HepG2 (cell line): ENCODE measurements around the gene HYAL2. TPM values are rescaled to one million over a fixed set of nuclear protein-coding genes. Genes with fewer than 3 reads are reported as not detected.

Source experiments
- HOXA3 ChIP-seq: sonication (generic); formaldehyde crosslinking; IDR thresholded peaks from 2 replicates; pipeline ENCODE4 v1.5.0; 2020; ENCODE audit warnings: missing genetic modification reagents
- KLF12 ChIP-seq: sonication (generic); formaldehyde crosslinking; IDR thresholded peaks from 2 replicates; pipeline ENCODE4 v1.4.0; 2020; ENCODE audit warnings: missing genetic modification reagents, borderline replicate concordance
- KLF13 ChIP-seq: sonication (generic); formaldehyde crosslinking; IDR thresholded peaks from 2 replicates; pipeline ENCODE4 v1.4.0; 2020; ENCODE audit warnings: mild to moderate bottlenecking, missing genetic modification reagents
- MAZ ChIP-seq, 2 experiments: sonication (generic) in 1 of 2; formaldehyde crosslinking in 1 of 2; IDR thresholded peaks; 2 replicates each; pipeline versions ENCODE4 v1.5.0 to v1.6.1; 2012 to 2020; ENCODE audit warnings: low read depth in 2 of 2, mild to moderate bottlenecking in 2 of 2, borderline replicate concordance in 1 of 2, improper control_type of control experiment in 1 of 2, low read length in 1 of 2, missing genetic modification reagents in 1 of 2, moderate library complexity in 1 of 2
- MED8 ChIP-seq: sonication (generic); formaldehyde crosslinking; IDR thresholded peaks from 2 replicates; pipeline ENCODE4 v1.8.1; 2023; ENCODE audit warnings: mild to moderate bottlenecking, missing genetic modification reagents; ENCODE audit not compliant: insufficient replicate concordance
- NFIC ChIP-seq: IDR thresholded peaks from 2 replicates; pipeline ENCODE4 v1.6.1; 2012; ENCODE audit warnings: mild to moderate bottlenecking, low read length, inconsistent platforms
- POGZ ChIP-seq: sonication (generic); formaldehyde crosslinking; IDR thresholded peaks from 2 replicates; pipeline ENCODE4 v1.4.0; 2020; ENCODE audit warnings: mild to moderate bottlenecking, missing genetic modification reagents
- SATB2 ChIP-seq: sonication (generic); formaldehyde crosslinking; IDR thresholded peaks from 2 replicates; pipeline ENCODE4 v1.5.0; 2020; ENCODE audit warnings: missing genetic modification reagents
- TRAFD1 ChIP-seq: sonication (generic); formaldehyde crosslinking; IDR thresholded peaks from 2 replicates; pipeline ENCODE4 v1.5.1; 2020; ENCODE audit warnings: missing genetic modification reagents, mild to moderate bottlenecking, borderline replicate concordance
- ZBTB21 ChIP-seq: sonication (generic); formaldehyde crosslinking; IDR thresholded peaks from 2 replicates; pipeline ENCODE4 v1.4.0; 2020; ENCODE audit warnings: missing genetic modification reagents
- ZFP90 ChIP-seq: sonication (generic); formaldehyde crosslinking; IDR thresholded peaks from 2 replicates; pipeline ENCODE4 v1.8.0; 2022; ENCODE audit warnings: missing genetic modification reagents, mild to moderate bottlenecking, inconsistent platforms, borderline replicate concordance
- ZNF513 ChIP-seq: sonication (generic); formaldehyde crosslinking; conservative IDR thresholded peaks from 2 replicates; pipeline ENCODE4 v1.5.0; 2020; ENCODE audit warnings: missing genetic modification reagents
- ZNF747 ChIP-seq: sonication (generic); formaldehyde crosslinking; IDR thresholded peaks from 2 replicates; pipeline ENCODE4 v1.8.1; 2023; ENCODE audit warnings: missing genetic modification reagents, mild to moderate bottlenecking, borderline replicate concordance
- polyA plus RNA-seq, 8 experiments: library from polyadenylated mRNA; depleted of rRNA in 3 of 8; stranded (reverse) in 7 of 8; unstranded in 1 of 8; fragments of >200 nt; fragmentation: Illumina TruSeq in 4 of 8; extraction: Trizol in 4 of 8; gene quantifications; 2 replicates each; pipeline versions ENCODE4 v1.2.1 to v1.2.3, GENCODE V29; 2011 to 2016; ENCODE audit warnings: low read depth in 4 of 8, missing spikeins in 1 of 8, mixed read lengths in 1 of 8; ENCODE audit not compliant: insufficient read depth in 1 of 8
- total RNA-seq, 5 experiments: library from RNA; depleted of rRNA; stranded (reverse); fragments of >200 nt; fragmentation: Illumina TruSeq; extraction: Trizol; gene quantifications; 2 replicates each; pipeline ENCODE4 v1.2.3, GENCODE V29; 2016; ENCODE audit warnings: low read depth in 1 of 5
- TF ChIP-seq, protein P1 (sequence below): sonication (generic); formaldehyde crosslinking; IDR thresholded peaks from 2 replicates; pipeline ENCODE4 v1.4.0; 2020; ENCODE audit warnings: missing genetic modification reagents, borderline replicate concordance
- TF ChIP-seq, protein P2 (sequence below): IDR thresholded peaks from 2 replicates; pipeline ENCODE4 v1.6.1; 2016
- TF ChIP-seq, protein P3 (sequence below): sonication (generic); formaldehyde crosslinking; IDR thresholded peaks from 2 replicates; pipeline ENCODE4 v1.5.1; 2020; ENCODE audit warnings: mild to moderate bottlenecking, missing genetic modification reagents
- TF ChIP-seq, protein P4 (sequence below): sonication (generic); formaldehyde crosslinking; conservative IDR thresholded peaks from 2 replicates; pipeline ENCODE4 v1.4.0; 2020; ENCODE audit warnings: missing genetic modification reagents

Gene HYAL2
- total and polyA plus RNA-seq, 2 of the 13 experiments (the other 11 are each of a cell fraction or from before 2014, with no cell fraction given) = 76.2 to 102 TPM

DNA sequence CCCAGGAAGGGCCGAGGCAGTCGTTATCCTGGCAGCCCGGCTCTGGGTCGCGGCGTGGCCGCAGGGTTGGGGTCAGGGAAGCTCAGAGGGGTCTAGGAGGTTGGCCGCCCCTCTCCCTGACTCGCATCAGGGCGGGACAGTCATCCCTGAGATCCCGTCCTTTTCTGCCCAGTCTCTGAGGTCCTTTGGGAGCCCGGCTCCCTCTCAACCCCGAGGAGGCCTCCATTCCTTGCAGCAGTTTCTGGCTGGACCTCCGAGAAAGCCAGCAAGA lies 495 bp downstream of the HYAL2 start (continued):
- TF ChIP-seq, protein P1, sequence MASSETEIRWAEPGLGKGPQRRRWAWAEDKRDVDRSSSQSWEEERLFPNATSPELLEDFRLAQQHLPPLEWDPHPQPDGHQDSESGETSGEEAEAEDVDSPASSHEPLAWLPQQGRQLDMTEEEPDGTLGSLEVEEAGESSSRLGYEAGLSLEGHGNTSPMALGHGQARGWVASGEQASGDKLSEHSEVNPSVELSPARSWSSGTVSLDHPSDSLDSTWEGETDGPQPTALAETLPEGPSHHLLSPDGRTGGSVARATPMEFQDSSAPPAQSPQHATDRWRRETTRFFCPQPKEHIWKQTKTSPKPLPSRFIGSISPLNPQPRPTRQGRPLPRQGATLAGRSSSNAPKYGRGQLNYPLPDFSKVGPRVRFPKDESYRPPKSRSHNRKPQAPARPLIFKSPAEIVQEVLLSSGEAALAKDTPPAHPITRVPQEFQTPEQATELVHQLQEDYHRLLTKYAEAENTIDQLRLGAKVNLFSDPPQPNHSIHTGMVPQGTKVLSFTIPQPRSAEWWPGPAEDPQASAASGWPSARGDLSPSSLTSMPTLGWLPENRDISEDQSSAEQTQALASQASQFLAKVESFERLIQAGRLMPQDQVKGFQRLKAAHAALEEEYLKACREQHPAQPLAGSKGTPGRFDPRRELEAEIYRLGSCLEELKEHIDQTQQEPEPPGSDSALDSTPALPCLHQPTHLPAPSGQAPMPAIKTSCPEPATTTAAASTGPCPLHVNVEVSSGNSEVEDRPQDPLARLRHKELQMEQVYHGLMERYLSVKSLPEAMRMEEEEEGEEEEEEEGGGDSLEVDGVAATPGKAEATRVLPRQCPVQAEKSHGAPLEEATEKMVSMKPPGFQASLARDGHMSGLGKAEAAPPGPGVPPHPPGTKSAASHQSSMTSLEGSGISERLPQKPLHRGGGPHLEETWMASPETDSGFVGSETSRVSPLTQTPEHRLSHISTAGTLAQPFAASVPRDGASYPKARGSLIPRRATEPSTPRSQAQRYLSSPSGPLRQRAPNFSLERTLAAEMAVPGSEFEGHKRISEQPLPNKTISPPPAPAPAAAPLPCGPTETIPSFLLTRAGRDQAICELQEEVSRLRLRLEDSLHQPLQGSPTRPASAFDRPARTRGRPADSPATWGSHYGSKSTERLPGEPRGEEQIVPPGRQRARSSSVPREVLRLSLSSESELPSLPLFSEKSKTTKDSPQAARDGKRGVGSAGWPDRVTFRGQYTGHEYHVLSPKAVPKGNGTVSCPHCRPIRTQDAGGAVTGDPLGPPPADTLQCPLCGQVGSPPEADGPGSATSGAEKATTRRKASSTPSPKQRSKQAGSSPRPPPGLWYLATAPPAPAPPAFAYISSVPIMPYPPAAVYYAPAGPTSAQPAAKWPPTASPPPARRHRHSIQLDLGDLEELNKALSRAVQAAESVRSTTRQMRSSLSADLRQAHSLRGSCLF (CRISPR knock-in tag) = no peak
- TF ChIP-seq, protein P2, sequence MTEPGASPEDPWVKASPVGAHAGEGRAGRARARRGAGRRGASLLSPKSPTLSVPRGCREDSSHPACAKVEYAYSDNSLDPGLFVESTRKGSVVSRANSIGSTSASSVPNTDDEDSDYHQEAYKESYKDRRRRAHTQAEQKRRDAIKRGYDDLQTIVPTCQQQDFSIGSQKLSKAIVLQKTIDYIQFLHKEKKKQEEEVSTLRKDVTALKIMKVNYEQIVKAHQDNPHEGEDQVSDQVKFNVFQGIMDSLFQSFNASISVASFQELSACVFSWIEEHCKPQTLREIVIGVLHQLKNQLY (CRISPR knock-in tag) = no peak
- TF ChIP-seq MED8 (CRISPR knock-in tag) = peak; percentile 45
- no peak for TF ChIP-seq NFIC
- TF ChIP-seq SATB2 (CRISPR knock-in tag) = 0 out of 2 replicates have a peak, but pooled peaks have one; percentile 45
- no peak for TF ChIP-seq POGZ
- no peak for TF ChIP-seq ZNF513 (CRISPR knock-in tag)
- TF ChIP-seq TRAFD1 (CRISPR knock-in tag) = 0 out of 2 replicates have a peak, but pooled peaks have one; percentile 15
- no peak for TF ChIP-seq KLF12 (CRISPR knock-in tag)
- 0 out of 2 replicates have a peak, but pooled peaks have one; percentile 42 for TF ChIP-seq ZNF747
- TF ChIP-seq KLF13 (CRISPR knock-in tag) = no peak
- TF ChIP-seq, protein P3, sequence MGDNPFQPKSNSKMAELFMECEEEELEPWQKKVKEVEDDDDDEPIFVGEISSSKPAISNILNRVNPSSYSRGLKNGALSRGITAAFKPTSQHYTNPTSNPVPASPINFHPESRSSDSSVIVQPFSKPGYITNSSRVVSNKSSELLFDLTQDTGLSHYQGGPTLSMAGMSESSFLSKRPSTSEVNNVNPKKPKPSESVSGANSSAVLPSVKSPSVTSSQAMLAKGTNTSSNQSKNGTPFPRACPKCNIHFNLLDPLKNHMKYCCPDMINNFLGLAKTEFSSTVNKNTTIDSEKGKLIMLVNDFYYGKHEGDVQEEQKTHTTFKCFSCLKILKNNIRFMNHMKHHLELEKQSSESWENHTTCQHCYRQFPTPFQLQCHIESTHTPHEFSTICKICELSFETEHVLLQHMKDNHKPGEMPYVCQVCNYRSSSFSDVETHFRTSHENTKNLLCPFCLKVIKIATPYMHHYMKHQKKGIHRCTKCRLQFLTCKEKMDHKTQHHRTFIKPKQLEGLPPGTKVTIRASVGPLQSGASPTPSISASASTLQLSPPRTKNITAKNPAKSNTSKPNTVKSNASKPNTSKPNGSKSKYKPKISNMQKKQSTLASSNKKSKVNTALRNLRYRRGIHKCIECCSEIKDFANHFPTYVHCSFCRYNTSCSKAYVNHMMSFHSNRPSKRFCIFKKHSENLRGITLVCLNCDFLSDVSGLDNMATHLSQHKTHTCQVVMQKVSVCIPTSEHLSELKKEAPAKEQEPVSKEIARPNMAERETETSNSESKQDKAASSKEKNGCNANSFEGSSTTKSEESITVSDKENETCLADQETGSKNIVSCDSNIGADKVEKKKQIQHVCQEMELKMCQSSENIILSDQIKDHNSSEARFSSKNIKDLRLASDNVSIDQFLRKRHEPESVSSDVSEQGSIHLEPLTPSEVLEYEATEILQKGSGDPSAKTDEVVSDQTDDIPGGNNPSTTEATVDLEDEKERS = no peak
- no peak for TF ChIP-seq MAZ (IDR thresholded peaks at IDR 0.05; ENCODE audit: borderline replicate concordance, low read depth, low read length)
- peak; percentile 48 for TF ChIP-seq MAZ (CRISPR knock-in tag; IDR thresholded peaks at IDR 0.05; ENCODE audit: low read depth)
- peak; percentile 8; the same call in 1 of the 2 replicates for TF ChIP-seq HOXA3
- TF ChIP-seq ZFP90 = no peak
- TF ChIP-seq, protein P4, sequence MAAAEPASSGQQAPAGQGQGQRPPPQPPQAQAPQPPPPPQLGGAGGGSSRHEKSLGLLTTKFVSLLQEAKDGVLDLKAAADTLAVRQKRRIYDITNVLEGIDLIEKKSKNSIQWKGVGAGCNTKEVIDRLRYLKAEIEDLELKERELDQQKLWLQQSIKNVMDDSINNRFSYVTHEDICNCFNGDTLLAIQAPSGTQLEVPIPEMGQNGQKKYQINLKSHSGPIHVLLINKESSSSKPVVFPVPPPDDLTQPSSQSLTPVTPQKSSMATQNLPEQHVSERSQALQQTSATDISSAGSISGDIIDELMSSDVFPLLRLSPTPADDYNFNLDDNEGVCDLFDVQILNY (CRISPR knock-in tag) = no peak
- no peak for TF ChIP-seq ZBTB21 (CRISPR knock-in tag)
